LNCaP clone FGC (cell line): ENCODE data around the gene MSI1.

Experiments used
- DNase-seq: peaks from one replicate; pipeline ENCODE4 v3.0.0-alpha.2; 2011; ENCODE audit warnings: low read depth
- H3K4me3 ChIP-seq: 2 replicates; pipeline ENCODE4 v1.5.1; 2011; ENCODE audit warnings: mild to moderate bottlenecking, low read depth, low read length, control low read depth
- CTCF ChIP-seq: IDR thresholded peaks from 2 replicates; pipeline ENCODE4 v1.5.1; 2012; ENCODE audit warnings: mild to moderate bottlenecking; ENCODE audit not compliant: control insufficient read depth, insufficient read depth; ENCODE audit errors: extremely low read depth

Gene MSI1

GRCh38 chr12:120346681-120347080, 22.3 kb downstream of the MSI1 start:
- DNase-seq, result no peak
- H3K4me3 ChIP-seq, result no peak overlapping the region
- no peak for TF ChIP-seq CTCF

- TF ChIP-seq CTCF, result no peak
- no peak for DNase-seq
- H3K4me3 ChIP-seq, result no peak overlapping the region
These were observed 22.9 kb downstream of the MSI1 start for GRCh38 chr12:120346031-120346430.

GRCh38 chr12:120343692-120344091, 25.3 kb downstream of the MSI1 start:
- TF ChIP-seq CTCF, result no peak
- DNase-seq, result no peak
- no peak overlapping the region for H3K4me3 ChIP-seq

GRCh38 chr12:120343039-120343537, 25.9 kb downstream of the MSI1 start:
- TF ChIP-seq CTCF, result no peak
- H3K4me3 ChIP-seq, result no peak overlapping the region
- no peak for DNase-seq

GRCh38 chr12:120342175-120343038, 26.6 kb downstream of the MSI1 start:
- H3K4me3 ChIP-seq, result no peak overlapping the region
- no peak for TF ChIP-seq CTCF
- no peak for DNase-seq

- no peak for TF ChIP-seq CTCF
- H3K4me3 ChIP-seq, result no peak overlapping the region
- DNase-seq, result no peak
These were observed 29.7 kb downstream of the MSI1 start for GRCh38 chr12:120339256-120339655.
